T-helper 1 cell treated with Interleukin-12 subunit alpha and Interleukin-12 subunit beta and Interleukin-4 antibody, amounts not matched to agents 30 μg/mL and 1 μg/mL, for 36 hours (primary cell): ENCODE data around the gene NOP56.
A peak's percentile ranks its signal among the peaks of the same experiment; 100 is the strongest.

ENCODE experiments used
- H3K27ac Mint-ChIP-seq: one replicate; pipeline ENCODE4 v1.8.0; 2021; ENCODE audit warnings: mild to moderate bottlenecking, mixed read lengths
- H3K27me3 Mint-ChIP-seq: one replicate; pipeline ENCODE4 v1.8.0; 2021; ENCODE audit warnings: low read depth, mixed read lengths
- H3K36me3 Mint-ChIP-seq: one replicate; pipeline ENCODE4 v1.8.0; 2021; ENCODE audit warnings: low read depth, mixed read lengths
- H3K4me1 Mint-ChIP-seq: one replicate; pipeline ENCODE4 v1.8.0; 2021; ENCODE audit warnings: low read depth, mixed read lengths
- H3K4me3 Mint-ChIP-seq: one replicate; pipeline ENCODE4 v1.8.0; 2021; ENCODE audit warnings: mild to moderate bottlenecking, moderate library complexity, mixed read lengths
- H3K9me3 Mint-ChIP-seq: one replicate; pipeline ENCODE4 v1.8.0; 2021; ENCODE audit warnings: mixed read lengths

The NOP56 gene

DNA sequence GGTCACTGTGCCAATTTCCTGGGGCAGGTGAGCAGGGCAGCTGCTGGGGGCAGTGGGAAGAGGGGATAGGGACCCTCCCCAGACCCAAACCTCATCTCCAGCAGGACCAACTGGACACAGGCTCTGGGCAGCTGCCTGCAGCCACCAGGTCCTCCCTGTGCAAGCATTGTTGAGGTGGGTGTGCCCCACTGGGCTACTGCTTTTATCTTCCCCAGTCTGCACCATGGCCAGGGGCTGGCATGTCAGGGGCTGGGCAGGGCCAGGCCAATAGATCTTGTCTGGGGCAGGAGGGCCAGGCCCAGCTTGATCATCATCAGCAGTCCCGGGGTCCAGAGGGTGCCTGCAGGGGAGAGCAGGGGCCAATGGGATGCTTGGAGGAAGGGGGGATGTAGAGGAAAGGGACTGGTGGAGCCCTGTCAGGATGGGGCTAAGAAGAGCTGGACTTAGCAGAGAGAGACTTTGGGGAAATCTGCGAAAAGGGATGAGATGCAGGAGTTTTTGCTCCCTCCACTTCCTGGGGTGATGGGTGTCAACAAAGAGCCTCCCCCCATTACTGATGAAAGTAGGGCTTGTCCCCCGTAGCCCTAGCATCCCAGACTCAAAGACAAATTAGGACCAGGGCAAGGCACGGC lies 45.9 kb downstream of the NOP56 start:
- H3K4me1 Mint-ChIP-seq, result peaks cover 16% of the 10 kb centered on the region
- no peaks in the 10 kb centered on the region for H3K9me3 Mint-ChIP-seq
- H3K27me3 Mint-ChIP-seq, result peaks cover 23% of the 10 kb centered on the region
- peaks cover 3% of the 10 kb centered on the region for H3K36me3 Mint-ChIP-seq
- no peak overlapping the region for H3K27ac Mint-ChIP-seq
- H3K4me3 Mint-ChIP-seq, result no peak overlapping the region

DNA sequence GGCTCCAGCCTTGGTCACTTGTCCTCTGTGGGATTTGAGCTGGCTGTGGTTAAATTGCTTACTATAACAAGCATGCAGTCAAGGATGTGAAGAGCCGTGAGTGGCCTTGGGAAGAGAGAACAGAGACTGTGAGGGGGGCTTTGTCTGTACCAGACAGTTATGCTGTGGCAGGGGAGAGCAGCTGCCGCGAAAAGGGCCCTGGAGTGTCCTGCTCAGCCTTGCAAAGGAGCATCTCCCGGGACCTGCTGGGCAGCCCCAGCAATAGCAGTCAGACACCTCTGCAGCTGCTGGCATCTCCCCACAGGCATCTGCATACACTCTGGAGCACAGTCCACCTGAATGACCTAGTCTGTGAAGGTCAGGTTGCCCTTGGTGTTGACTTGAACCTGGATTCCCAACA lies 46.5 kb downstream of the NOP56 start:
- no peak overlapping the region for H3K27ac Mint-ChIP-seq
- peaks cover 23% of the 10 kb centered on the region for H3K27me3 Mint-ChIP-seq
- peaks cover 3% of the 10 kb centered on the region for H3K36me3 Mint-ChIP-seq
- peaks cover 16% of the 10 kb centered on the region for H3K4me1 Mint-ChIP-seq
- H3K9me3 Mint-ChIP-seq, result no peaks in the 10 kb centered on the region
- no peak overlapping the region for H3K4me3 Mint-ChIP-seq

DNA sequence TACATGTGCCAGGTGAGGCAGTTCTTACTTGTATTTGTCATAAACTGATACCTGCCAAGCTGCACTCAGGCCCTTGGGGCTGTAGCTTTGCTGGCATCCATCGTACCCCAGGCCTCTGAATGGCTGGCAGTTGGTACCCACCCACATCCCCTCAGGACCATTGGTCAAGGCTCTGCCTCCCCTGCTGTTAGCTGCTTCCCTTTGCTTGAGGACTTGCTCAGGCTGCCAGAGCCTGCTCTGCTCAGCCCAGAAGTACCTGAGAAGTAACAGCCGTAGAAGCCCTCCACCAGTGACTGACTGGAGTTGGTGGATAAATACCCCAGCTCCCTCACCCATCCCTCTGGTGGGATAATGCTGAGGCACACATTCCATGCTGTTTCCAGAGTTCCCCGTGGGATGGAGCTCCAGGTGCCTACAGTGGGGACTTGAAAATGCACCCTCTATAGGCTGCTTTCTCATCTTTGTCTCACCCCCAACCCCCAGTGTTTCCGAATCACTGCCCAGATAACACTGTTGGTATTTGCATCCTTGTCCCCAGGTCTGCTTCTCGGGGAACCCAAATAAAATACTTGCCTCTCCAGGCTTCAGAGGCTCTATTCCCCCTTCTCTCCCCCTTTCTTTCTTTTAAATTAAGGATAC lies 47.5 kb downstream of the NOP56 start:
- H3K4me1 Mint-ChIP-seq, result peaks cover 11% of the 10 kb centered on the region
- no peaks in the 10 kb centered on the region for H3K9me3 Mint-ChIP-seq
- no peak overlapping the region for H3K4me3 Mint-ChIP-seq
- no peak overlapping the region for H3K27ac Mint-ChIP-seq
- peaks cover 17% of the 10 kb centered on the region for H3K27me3 Mint-ChIP-seq
- peaks cover 3% of the 10 kb centered on the region for H3K36me3 Mint-ChIP-seq

DNA sequence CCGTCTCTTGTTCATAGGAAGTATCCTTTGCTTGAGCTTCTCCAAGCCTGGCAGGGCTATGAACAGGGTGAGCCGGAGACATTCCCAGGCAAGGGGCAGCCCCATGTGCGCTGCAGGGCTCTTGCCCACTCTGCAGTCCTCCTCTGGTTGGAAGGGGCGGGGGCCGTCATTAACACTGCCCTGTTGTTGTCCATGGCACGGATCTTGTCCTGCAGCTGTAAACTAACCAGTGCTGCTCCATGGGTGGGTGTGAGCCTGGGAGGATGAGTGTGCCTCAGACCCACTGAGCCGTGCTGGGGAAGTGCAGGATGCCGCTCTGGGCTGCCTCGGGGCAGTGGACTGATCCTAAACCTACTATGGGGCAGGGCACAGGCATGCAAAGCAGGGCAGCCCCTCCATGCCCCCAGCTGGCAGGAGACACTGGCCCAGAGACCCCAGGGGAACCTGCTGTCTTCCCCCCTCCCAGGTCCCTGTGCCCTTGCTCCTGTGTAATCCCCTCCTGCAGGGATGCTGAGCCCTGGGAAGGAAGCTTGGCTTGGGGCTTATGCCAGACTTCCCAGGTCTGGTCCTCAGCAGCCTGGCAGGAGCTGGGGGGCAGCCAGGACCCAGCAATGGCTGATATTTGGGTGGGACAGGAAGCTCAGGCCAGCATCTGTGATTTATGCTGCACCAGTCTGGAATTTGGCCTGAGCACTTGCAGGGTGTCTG lies 48.6 kb downstream of the NOP56 start:
- Mint-ChIP-seq H3K27ac (no peak overlapping the region), H3K4me3 (no peak overlapping the region), H3K9me3 (no peaks in the 10 kb centered on the region), H3K4me1 (peaks cover 9% of the 10 kb centered on the region), H3K27me3 (peaks cover 7% of the 10 kb centered on the region), H3K36me3 (no peaks in the 10 kb centered on the region)

DNA sequence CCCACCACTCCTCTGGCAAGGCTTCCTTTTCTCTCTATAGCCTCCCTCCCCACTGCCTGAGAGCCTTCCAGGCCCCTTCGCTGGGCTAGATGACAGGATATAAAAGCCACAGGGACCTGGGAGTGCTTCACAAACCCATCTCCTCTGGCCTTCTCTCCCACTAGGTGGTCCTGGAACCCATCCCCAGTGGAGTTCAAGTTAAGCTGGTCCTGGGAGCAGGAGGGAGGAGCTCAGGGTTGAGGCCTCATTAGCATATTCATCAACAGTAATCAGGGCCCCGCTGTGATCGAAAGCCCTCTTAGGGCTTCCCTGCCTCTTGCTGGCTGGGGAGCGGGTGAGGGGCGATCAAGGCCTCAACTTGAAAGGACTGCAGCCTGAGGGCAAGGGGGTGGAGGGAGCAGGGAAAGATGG lies 49.2 kb downstream of the NOP56 start:
- no peak overlapping the region for H3K27ac Mint-ChIP-seq
- H3K4me1 Mint-ChIP-seq, result peaks cover 15% of the 10 kb centered on the region
- peaks cover 4% of the 10 kb centered on the region for H3K27me3 Mint-ChIP-seq
- no peaks in the 10 kb centered on the region for H3K36me3 Mint-ChIP-seq
- no peaks in the 10 kb centered on the region for H3K9me3 Mint-ChIP-seq
- H3K4me3 Mint-ChIP-seq, result no peak overlapping the region

DNA sequence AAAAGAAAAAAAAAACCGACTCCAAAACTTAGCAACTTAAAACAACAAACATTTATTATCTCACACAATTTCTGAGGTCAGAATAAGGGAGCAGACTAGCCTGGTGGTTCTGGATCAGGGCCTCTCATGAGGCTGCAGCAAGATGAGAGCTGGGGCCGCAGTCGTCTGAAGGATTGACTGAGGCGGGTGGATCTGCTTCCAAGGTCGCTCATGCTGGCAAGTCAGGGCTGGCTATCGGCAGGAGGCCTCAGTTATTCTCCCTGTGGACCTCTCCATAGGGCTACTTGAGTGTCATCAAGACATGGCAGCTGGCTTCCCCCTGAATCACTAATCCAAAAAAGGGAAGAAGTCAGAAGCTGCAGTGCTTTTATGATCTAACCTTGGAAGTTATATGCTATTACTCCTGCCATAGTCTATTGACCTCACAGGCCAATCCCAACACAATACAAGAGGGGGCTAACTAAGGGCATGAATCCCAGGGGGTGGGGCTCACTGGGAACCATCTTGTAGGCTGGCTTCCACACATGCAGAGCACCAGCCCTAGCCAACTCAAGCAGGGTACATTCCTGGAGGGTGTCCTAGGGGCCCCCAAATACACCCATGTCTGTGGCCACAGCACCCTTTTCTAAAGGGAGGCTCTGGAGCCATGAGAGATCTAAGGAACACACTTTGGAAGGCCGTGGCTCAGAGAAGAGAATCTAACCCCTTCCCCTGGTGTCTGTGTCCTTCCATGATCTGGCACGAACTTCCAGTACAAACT lies 51.5 kb downstream of the NOP56 start:
- Mint-ChIP-seq H3K4me3 (no peak overlapping the region), H3K27me3 (no peaks in the 10 kb centered on the region), H3K27ac (no peak overlapping the region), H3K9me3 (no peaks in the 10 kb centered on the region), H3K4me1 (peaks cover 17% of the 10 kb centered on the region), H3K36me3 (peaks cover 1% of the 10 kb centered on the region)

DNA sequence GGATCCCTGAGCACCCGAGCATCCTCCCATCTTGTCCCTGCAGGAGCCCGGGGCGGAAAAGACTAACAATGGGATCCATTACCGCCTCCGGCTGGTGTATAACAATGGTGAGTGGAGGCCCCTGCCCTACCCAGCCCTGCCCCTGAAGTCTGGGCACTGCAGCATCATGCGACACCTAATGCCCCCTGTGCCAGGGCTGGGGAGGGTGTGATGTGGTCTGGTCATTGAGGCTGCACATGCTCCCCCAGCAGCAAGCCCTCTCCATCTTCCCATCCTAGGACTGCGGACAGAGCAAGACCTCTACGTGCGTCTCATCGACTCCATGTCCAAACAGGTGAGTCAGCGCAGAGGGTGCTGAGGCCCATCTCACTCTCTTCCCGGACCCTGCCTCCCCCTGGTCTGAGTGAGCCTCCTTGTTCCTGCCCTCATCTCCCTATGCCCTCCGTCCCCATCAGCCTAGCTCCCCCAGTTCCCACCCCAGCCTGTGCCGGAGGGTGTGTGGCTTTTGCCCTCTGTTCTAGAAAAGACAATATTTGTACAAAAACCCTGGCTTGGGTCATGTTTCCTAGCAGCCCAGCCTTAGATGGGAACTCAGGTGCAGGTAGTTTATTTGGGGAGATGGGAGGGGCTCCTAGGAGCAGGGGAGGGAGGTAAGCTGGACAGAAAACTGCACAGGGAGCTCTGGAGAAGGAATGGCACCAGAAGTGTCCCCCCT lies 53.7 kb downstream of the NOP56 start:
- Mint-ChIP-seq H3K4me1 (peaks cover 15% of the 10 kb centered on the region), H3K9me3 (no peaks in the 10 kb centered on the region), H3K4me3 (peak overlapping the region; percentile 71), H3K36me3 (peaks cover 1% of the 10 kb centered on the region), H3K27ac (peak overlapping the region; percentile 95), H3K27me3 (no peaks in the 10 kb centered on the region)

DNA sequence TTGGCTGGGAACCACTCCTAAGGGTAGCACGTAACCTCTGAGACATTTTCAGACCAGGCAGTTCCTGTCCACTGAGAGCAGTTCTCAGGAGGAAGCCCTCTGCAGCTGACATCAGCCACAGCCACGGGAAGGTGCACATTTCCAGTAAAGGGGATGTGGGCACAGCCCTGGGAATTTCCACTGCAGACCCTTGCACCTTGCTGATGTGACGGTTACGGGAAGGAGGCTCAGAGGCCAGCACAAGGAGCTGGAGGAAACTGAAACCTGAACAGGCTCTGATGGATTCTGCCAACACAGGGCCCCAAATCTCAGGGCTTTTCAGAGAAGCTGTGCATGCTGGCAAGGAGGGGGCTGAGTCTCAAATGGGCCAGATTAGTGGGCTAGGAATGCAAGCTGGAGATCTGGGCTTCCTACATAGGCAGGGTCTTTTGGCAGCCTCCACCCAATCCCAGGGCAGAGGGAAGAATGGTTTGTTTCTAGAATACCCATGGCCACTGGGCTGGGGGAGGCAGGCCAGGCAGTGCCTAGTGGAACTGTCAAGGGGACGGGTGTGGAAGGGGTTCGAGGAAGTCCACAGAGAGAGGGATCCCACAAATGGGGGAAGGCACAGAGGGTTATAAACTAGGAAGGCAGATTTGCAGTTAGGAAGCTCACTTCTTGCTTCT lies 54.4 kb downstream of the NOP56 start:
- Mint-ChIP-seq H3K4me1 (peaks cover 15% of the 10 kb centered on the region), H3K36me3 (peaks cover 1% of the 10 kb centered on the region), H3K27me3 (no peaks in the 10 kb centered on the region), H3K9me3 (no peaks in the 10 kb centered on the region), H3K4me3 (peak overlapping the region; percentile 71), H3K27ac (peak overlapping the region; percentile 95)

DNA sequence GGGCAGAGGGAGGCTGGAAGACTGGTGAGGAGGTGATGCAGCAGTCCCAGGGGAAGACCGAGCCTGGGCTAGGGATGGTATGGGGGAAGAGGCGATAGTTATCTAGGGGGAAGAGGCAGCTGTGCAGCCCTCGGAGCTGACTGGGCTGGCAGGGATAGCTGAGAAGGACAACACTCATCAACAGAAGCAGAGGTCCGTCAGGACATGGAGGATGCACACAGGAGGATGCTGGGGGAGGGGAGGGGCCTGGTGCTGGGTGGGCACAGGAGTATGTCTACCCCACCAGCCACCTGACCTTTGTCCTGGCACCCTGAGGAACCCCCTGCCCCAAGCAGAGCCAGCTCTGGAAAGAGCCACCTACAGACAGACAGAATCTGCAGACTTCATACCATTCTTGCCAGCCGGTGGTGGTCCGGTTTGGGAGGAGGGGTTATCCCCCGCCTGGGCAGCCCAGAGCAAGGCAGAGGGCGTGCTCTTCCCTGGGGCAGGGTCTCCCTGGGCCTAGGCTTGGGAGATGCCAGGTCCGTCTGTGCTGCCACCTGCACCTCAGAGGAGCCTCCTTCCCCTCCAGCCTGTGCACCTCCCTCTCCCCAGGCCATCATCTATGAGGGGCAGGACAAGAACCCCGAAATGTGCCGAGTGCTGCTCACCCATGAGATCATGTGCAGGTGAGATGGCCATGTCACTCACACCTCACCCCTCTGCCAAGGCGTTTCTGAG lies 55.1 kb downstream of the NOP56 start:
- H3K27me3 Mint-ChIP-seq, result no peaks in the 10 kb centered on the region
- H3K4me3 Mint-ChIP-seq, result peak overlapping the region; percentile 71
- H3K4me1 Mint-ChIP-seq, result peaks cover 15% of the 10 kb centered on the region
- H3K36me3 Mint-ChIP-seq, result peaks cover 1% of the 10 kb centered on the region
- H3K27ac Mint-ChIP-seq, result peak overlapping the region; percentile 95
- no peaks in the 10 kb centered on the region for H3K9me3 Mint-ChIP-seq
